ENCODE measurements around the gene PM20D1. TPM values are rescaled to one million over a fixed set of nuclear protein-coding genes. Genes with fewer than 3 reads are reported as not detected.

Gene PM20D1
- total RNA-seq, 1 donor from 2014 or later, result not detected

- no peak overlapping the region for H3K27ac ChIP-seq
- no peak for TF ChIP-seq CTCF (IDR thresholded peaks at IDR 0.05)
- intact Hi-C loops (cut with DNase I), result no loop called here
- no peak for DNase-seq (ENCODE audit: low spot score in 2 of 2)
- H3K4me3 ChIP-seq, result no peak overlapping the region
- peaks cover 74% of the 10 kb centered on the region in 2 donors for H3K36me3 ChIP-seq
- H3K27me3 ChIP-seq, result no peaks in the 10 kb centered on the region
- peaks cover 0 to 8% of the 10 kb centered on the region in 2 donors for H3K4me1 ChIP-seq
- H3K9me3 ChIP-seq, result no peaks in the 10 kb centered on the region
These were observed 51.4 kb downstream of the PM20D1 start for GRCh38 chr1:205798577-205798976.

GRCh38 chr1:205797168-205797567 lies 52.8 kb downstream of the PM20D1 start:
- Histone ChIP-seq H3K27ac (no peak overlapping the region), H3K4me1 (peaks cover 0 to 6% of the 10 kb centered on the region in 2 donors), H3K27me3 (no peaks in the 10 kb centered on the region), H3K4me3 (no peak overlapping the region), H3K9me3 (no peaks in the 10 kb centered on the region), H3K36me3 (peaks cover 84 to 86% of the 10 kb centered on the region in 2 donors)
- no peak for DNase-seq (ENCODE audit: low spot score in 2 of 2)
- TF ChIP-seq CTCF (IDR thresholded peaks at IDR 0.05), result no peak
- intact Hi-C loops (cut with DNase I), result no loop called here

GRCh38 chr1:205794011-205794730 lies 55.8 kb downstream of the PM20D1 start:
- intact Hi-C loops (cut with DNase I), result no loop called here
- Histone ChIP-seq H3K27ac (no peak overlapping the region), H3K4me3 (no peak overlapping the region), H3K36me3 (peaks cover 87 to 90% of the 10 kb centered on the region in 2 donors), H3K9me3 (no peaks in the 10 kb centered on the region), H3K27me3 (no peaks in the 10 kb centered on the region), H3K4me1 (no peaks in the 10 kb centered on the region)
- no peak for DNase-seq (ENCODE audit: low spot score in 2 of 2)
- TF ChIP-seq CTCF (IDR thresholded peaks at IDR 0.05), result no peak

- no peak overlapping the region for H3K4me3 ChIP-seq
- no peaks in the 10 kb centered on the region for H3K9me3 ChIP-seq
- H3K27ac ChIP-seq, result no peak overlapping the region
- DNase-seq (ENCODE audit: low spot score in 2 of 2), result no peak
- peaks cover 76 to 80% of the 10 kb centered on the region in 2 donors for H3K36me3 ChIP-seq
- H3K4me1 ChIP-seq, result no peaks in the 10 kb centered on the region
- no peak for TF ChIP-seq CTCF (IDR thresholded peaks at IDR 0.05)
- intact Hi-C loops (cut with DNase I), result no loop called here
- no peaks in the 10 kb centered on the region for H3K27me3 ChIP-seq
These were observed 56.8 kb downstream of the PM20D1 start for GRCh38 chr1:205792961-205793673.

- DNase-seq (ENCODE audit: low spot score in 2 of 2), result no peak
- no peaks in the 10 kb centered on the region for H3K27me3 ChIP-seq
- no peaks in the 10 kb centered on the region for H3K9me3 ChIP-seq
- H3K4me3 ChIP-seq, result no peak overlapping the region
- H3K27ac ChIP-seq, result no peak overlapping the region
- TF ChIP-seq CTCF (IDR thresholded peaks at IDR 0.05), result no peak
- peaks cover 70 to 74% of the 10 kb centered on the region in 2 donors for H3K36me3 ChIP-seq
- intact Hi-C loops (cut with DNase I), result no loop called here
- no peaks in the 10 kb centered on the region for H3K4me1 ChIP-seq
These were observed 57.5 kb downstream of the PM20D1 start for GRCh38 chr1:205792481-205792881.

Data from ascending aorta (tissue), 2 donors.